Measurements from ENCODE around the gene CFAP99. TPM values are rescaled to one million over a fixed set of nuclear protein-coding genes. Genes with fewer than 3 reads are reported as not detected.
A peak's percentile ranks its signal among the peaks of the same experiment; 100 is the strongest.
"Not testable (repeated sequence)": the region's sequence is repeated elsewhere in the genome, so short reads cannot be mapped to it uniquely, and the experiment has no call there.

The CFAP99 gene
- polyA plus RNA-seq, 3 donors: 0.84 to 1.3 (median 0.91) TPM

DNA sequence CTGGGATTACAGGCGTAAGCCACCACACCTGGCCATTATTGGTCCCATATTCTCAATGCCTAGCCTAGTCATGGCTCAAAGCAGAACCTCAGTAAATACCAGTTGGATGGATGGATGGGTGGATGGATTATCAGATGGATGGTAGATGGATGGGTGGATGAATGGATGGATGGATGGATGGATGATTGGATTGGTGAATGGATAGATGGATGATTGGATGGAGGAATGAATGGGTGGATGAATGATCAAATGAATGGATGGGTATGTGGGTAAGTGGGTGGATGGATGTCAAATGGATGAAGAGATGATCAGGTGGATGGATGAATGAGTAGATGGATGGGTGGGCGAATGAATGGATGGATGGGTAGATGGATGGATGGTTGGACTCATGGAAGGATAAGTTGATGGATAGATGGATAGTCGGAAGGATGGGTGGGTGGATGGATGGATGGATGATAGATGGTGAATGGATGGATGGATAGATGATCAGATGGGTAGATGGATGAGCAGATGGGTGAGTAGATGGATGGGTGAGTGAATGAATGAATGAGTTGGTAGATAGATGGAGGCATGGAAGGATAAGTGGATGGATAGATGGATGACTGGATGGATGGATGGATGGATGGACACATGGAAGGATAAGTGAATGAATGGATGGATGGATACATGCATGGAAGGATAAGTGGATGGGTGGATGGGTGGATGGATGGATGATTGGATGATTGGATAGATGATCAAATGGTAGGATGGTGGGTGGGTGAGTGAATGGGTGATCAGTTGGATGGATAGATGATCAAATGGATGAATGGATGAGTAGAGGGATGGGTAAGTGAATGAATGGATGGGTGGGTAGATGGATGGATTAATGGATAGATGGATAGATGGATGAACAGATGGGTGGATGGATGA, 28.2 kb downstream of the CFAP99 start:
- DNase-seq: no peak

DNA sequence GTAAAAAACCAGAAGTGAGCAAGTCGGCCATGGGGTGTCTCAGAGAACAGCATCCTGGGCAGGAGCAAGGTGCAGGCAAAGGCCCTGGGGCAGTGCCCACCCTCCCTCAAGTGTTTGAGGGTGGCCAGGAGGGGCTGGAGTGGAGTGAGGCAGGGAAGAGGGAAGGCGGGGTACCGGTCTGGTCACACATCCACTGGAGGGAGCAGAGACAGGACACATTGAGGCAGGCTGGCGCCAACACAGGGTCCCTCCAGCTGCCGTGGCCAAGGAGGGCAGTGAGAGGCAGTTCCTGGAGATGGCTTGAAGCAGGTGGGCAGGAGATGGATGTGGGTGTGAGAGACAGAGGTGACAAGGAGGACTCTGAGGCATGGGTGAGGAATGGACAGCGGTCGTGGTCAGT, 29.8 kb downstream of the CFAP99 start:
- DNase-seq: no peak

DNA sequence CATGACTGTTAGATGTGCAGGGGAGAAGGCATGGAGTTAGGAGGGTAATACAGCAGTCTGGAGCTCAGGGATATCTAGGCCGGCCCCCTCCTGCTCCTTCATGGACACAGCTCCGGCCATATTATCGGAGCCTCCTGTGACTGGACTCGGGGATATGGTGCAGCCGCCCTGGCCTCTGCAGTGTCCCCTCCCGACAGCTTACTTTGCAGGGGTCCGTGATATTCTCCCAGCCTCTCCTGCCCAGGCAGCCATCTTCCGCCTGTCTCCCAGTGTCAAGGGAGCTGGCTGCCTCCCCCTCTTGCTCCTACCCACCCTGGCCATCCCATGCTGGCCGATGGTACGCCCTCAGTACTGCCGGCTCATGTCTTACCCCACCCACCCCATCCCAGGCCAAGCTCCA, 30.3 kb downstream of the CFAP99 start:
- no peak for DNase-seq

DNA sequence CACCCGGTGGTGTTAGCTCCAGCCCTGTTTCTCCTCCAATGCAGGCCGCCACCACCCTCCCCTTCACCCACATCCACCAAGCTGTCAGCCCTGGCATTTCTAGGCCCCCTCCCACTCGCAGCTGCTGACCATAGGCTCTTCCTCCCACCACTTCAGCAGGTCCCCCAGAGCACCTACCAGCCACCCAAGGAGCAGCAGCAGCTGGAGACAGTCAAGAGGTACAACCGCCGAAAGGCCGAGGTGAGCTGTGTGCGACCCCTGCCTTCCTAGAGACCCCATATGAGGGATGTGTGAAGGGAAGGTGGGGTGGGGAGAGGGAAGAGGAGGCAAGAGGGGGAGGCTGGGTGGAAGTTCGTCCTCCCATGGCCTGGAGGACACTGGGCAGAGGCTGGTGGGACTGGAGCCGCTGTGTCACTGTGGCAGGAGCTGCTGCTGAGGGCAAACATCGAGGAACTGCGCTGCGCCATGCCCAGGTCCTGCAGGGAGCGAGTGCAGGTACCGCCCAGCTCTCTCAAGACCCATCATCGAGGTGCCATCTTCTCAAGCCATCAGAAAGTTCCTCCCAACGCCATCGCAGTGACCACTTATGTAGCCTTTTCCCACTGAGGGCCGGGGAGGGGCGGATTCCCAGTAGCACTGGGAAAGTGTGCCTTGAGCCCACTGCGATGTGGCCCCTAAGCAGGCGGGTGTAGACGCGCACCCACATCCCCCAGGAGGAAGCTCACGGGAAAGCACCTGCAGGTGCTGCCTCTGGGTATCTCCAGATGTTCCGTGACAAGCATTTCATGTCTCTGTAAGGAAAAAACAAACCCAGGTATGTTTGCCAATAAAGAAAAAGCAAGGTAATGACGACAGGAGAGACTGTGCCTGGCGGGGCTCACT, 31.0 kb downstream of the CFAP99 start:
- no peak for DNase-seq

DNA sequence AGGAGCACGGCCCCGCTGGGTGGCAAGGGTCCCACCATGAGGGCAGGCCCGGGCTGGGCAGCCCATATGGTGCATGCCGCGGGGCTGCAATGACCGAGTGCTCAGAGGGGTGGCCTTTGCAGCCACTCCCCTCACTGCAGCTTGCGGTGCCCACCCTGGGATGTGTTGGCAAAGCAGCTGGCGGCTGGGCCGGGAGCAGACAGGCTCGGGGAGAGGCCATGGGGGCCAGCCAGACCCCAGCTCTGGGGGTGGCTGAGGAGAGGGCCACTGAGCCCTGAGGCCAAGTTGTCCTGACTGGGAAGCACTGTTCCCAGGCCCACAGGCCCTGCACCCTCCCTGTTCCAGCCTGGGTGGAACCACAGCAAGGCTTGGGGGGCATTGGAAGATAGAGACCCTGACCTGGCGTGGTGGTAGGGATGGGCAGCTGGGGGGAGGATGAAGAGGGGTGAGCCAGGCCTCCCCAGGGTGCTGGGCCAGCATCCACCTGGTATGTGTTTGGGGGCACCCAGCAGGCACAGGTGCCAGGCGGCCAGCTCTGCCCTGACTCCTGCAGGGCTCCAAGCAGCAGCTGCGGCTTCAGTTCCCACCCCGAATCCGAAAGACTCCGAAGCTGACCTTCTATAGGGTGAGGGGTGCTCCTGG, 31.8 kb downstream of the CFAP99 start:
- no peak for DNase-seq

DNA sequence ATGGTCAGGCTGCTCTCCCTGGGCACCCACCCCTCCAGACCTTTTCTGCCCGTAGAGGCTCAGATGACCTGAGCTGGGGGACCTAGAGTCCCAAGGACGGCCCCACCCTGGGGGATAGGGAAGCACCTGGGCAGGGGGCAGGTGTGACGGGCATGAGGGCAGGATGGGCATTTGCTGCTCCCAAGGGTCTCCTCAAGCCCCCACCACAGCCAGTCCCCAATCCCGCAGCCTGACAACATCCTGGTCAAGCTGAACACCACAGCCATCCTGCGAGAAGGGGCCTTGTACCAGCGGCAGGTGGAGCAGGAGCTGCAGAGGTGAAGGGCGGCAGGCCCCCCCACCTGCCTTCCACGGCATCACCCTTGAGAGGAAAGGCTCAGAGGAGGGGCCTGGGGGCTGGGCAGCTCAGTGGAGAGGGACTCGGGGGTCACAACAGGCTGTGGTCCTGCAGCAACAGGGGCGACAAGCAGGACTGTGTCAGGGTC, 32.3 kb downstream of the CFAP99 start:
- no peak for DNase-seq

DNA sequence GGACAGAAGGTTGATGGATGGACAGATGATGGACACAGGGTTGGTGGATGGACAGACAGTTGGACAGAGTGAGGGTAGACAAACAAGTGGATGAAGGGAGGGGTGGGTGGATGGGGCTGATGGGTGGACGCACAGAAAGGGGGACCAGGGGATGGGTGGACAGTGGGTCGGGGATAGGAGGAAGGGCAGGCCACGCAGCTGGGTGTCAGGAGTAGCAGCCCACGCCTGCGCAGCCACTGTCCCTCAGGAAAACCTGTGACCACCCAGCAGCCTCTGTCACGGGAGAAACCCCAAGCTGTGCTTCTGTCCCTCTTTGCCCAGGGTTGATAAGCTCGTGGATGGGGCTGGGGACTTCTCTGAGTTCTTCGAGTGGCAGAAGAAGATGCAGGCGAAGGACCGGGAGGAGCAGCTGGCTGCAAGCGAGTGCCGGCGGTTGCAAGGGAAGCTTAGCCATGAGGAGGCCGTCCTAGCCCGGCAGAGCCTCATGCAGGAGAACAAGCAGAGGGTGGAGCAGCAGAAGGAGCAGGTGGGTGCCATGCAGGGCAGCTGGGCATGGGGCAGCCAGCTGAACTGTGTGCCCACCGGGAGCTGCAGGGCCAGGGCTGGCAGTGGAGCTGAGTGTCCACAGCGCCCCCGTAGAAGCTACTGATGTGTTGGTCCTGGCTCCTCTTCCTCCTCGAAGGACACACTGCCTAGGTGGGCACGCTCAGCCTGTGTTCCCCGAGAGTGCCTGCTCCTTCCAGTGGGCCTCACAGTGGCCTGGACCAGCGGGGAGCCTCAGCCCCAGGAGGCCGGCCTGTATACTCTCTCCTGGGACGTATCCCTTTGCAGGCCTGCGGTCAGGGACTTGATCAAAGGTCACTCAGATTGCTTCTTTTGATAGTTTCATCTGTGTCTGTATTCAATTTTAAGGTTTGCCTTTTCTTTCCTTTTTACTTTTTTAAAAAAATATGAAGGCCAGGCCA, 33.3 kb downstream of the CFAP99 start:
- DNase-seq: no peak

DNA sequence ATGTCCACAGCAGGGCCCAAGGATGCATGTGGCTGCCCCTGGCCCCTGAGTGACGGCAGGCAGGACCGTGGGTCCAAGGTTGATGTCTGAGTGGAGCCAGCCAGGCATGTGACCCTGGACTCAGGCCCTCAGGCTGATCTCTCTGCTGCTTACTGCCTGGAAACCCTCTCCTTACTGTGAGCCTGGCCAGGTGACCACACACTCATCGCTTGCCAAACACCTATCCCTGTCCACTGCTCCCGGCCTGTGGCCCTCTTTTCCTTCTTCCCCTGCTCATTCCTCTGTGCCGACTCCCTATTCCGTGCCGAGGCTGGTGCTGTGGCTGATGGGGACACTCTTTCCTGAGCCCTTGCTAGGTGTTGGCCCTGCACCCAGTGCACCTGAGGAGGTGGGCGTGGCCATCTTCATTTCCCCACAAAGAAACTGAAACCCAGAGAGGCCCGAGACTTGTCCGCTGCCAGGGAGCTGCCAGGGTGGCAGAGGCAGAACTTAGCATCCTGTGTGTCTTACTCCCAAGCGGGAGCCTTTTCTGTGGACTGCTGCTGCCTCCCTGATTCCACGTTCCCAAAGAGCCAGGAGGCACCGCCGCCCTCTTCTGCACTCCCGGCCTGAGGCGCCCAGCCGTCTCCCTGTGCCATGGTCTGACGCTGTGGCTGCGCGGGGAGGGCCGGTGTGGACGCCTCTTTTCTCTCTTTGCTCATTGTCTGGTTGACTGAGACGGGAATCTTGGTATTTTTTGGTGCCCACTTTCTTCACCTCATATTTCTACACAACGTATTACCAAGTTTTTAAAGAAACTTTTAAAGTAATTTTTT, 38.9 kb downstream of the CFAP99 start:
- DNase-seq: no peak

DNA sequence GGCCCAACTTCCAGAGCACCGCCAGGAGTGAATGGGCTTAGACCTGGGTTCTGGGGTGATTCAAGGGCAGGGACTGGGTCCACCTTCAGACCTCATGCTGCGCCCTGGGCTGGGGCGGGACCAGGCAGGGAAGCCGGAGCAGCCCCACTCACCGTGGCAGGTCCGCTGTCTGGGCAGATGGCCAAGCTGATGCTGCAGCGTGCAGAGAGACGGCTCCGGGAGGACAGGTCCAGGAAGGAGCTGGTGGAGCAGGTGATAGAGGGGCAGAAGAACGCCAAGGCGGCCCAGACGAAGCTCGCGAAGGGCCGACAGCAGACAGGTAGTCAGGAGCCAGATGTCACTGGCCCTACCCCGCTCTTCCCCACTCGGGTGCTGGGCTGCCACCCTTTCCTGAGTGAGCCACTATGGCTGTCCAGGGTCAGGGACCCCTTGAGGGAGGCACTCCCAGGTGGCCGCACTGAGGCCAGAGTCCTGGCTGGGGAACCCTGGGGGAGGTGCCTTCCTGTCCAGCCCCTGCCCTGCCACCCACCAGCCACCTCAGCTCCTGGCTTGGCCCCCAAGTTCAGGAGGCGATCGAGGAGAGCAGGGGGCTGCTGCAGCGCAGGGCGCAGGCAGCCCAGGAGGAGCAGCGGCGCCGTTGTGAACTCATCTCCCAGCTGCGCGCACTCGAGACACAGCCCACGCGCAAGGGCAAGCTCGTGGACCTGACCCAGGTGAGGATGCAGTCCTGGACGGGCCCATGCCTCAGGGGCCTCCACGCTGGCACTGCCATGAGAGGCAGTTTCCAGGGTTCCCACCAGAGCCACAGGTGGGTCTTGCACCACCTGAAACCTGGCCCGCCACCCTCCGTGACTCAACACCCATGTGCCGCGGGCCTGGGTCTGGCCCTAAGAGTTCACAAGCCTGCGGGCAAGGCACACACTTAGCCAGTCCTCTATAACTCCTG, 40.1 kb downstream of the CFAP99 start:
- DNase-seq: no peak

DNA sequence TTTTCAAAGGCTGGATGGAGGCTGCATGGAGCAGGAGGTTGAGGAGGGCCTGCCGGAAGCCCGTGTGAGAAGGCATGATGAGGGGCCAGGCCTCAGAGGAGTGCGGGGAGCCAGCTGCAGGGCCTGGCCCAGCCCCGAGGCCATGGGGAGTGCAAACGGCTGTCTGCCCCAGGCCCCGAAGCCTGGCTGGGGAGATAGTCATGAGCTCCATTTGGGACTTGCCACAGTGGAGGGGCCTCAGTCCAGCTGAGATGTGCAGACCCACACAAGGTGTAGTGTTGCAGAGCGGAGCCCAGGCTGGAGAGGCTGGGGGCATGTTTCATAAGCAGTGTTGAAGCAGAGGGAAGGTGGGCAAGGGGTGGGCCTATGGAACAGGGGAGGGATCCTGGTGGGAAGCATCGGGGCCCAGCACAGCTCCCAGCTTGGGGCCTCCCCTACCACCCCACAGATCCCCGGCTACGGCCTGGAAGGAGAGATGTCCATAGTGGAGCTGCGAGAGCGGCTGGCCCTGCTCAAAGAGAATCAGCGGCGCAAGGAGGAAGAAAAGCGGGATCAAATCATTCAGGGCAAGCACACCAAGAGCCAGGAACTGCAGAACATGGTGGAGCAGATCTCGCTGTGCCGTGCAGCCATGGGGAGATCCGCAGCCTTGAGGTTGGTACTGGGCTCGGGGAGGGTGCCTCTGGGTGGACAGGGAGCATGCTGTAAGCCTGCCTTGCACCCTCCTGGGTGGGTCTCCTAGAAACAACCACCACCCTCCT, 41.0 kb downstream of the CFAP99 start:
- no peak for DNase-seq

DNA sequence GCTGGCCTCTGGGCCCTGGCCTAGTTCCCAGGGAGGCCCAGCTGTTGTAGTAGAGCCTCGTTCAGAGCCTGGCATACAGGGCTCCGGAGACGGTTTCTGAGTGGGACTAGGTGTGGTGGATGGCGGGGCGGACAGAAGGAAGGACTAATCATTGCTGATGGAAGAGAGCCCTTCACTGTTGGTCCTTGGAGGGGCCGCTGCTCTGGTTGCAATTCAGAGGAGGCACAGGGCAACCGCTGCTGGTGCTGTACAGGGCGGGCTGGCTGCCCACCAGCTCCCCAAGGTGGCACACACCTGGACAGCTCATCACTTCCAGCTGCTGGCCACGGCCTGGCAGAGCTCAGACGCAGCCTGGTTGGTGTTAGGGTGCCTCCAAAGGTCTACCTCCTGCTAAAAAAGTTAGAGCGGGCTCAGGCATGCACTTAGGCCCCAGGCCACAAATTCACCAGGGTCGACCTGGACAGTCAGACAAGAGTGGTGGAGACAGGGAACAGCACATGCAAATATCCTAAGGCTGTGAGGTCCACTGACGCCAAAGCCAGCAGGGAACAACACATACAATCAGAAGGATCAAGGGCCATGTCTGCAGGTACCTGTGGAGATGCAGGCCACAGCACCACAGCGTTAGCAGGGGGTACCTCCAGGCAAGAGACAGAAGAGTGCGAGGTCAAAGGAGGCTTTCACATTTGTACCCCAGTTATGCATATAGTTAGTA, 42.6 kb downstream of the CFAP99 start:
- no peak for DNase-seq

DNA sequence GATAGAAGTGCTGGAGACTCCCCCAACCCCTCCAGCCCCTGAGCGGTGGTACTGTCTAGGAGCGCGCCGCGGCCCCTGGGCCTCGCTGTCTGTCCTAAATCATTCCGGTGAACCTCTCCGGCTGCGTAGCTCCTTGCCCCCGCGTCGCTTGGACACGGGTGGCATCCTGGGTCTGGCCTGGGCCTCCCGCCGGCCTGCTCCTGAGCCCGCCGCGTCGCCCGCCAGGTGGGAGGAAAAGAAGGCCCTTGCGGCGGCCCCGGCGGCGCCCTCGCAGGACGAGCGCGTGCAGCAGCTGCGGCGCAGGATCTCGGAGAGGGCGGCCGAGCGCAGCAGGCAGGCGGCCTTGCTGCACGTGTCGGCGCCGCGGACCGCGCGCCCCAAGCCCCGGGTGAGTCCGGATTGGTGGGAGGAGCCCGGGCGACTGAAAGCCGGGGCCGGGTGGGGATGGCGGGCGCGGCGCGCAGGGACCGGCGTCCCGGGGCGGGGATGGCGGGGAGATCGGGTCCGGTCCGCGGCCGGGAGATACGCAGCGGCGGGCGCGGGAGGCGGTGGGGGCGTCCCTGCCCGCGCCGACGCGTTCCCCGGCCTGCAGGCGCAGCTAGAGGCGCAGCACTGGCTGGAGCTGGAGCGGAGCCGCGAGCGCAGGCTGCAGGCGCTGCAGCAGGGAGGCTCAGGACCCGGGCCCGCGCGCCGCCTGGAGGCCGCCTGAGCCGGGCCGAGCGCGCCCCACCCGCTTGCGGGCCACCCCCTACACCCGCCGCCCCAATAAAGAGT, 43.6 kb downstream of the CFAP99 start:
- DNase-seq: peak; percentile 68

DNA sequence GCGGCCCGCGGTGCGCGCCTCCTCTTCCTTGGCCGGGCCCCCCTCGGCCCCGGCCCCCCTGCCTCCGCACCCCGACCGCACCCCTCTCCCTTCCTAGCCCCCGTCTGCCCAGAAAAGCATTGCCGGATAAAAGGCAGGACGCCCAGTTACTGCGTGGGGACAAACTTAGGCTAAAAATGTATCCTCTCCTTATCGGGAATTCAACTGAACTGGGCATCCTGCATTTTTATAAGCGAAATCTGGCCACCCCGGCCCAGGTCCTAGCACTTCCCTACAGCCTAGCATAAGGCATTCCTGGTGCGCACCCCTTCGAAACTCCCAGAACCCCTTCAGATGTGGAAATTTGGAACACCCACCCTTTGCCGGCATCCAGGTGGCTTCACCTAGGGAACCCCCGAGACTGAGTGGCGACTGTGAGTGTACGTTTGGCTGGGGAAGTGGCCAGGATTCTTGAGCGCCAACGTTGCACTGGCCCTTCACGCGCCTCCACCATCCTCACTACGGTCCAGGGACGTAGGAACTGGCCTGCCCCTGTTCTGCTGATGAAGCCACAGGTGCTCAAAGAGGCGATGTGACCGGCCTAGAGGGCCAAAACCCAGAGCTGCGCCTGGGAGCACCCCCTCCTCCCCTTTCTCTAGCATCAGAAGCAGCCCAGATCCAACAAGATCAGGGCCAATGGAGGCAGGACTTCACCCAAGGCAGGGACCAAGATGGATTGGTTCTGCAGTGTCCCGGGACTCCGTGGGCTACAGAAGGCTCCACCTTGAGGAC, 44.4 kb downstream of the CFAP99 start:
- DNase-seq: no peak

DNA sequence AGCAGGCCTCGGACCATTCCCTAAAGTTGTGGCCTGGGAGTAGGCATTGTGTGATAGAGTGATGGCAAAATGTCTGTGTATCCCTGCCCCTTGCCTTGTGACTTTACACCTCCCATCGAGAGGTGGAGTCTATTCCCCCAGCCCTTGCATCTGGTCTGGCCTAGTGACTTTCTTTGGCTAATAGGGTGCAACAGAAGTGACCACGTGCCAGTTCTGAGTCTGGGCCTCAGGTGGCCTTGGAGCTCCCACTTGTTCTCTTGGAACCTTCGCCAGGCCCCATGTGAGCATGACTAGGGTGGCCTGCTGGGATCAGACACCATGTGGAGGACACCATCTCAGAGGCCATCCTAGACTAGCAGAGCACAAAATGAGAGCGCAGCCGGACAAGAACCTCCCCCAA, 46.3 kb downstream of the CFAP99 start:
- no peak for DNase-seq

DNA sequence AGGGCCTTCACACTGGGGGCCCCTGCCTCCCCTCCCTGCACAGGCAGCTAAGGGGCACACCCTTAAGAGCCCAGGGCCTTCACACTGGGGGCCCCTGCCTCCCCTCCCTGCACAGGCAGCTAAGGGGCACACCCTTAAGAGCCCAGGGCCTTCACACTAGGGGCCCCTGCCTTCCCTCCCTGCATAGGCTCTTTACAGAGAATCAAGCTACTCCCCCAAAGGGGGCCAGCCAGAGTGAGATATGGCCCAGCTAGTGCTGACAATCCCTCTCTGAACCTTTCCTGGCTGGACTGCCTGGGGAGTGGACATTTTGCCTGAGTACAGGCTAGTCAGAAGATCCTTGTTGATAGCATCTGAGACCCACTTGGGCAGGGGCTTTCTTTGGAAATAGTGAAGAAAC, 46.8 kb downstream of the CFAP99 start:
- DNase-seq: not testable (repeated sequence)
